Measurements from ENCODE around the gene CENPF.
"Not testable (repeated sequence)": the region's sequence is repeated elsewhere in the genome, so short reads cannot be mapped to it uniquely, and the experiment has no call there.

The CENPF gene

GRCh38 chr1:214664651-214665433 is 61.8 kb downstream of the CENPF start:
- DNase-seq: no peak

DNA sequence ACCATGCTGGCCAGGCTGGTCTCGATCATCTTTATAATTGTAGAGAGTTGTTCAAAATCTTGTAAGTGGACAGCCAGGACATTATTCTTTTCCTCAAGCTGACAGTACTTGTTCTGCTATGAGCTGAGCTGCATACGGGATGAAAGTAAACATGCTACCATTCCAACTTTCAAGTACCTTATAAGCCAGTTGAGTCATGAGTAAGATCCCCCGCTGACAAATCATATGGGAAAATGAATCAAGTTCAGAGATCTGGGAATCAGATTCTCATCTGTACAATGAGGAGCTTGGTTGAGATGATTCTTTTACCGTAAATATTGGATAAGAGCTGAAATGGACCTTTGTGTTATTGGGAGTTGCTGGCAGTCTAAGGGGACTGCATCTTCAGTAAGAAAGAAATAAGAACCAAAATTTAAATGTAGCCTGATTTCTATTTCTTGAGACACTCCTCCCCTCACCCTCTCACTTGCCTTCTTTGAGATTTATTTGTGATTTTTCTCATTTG is 62.7 kb downstream of the CENPF start:
- DNase-seq: no peak

- DNase-seq: no peak
Measured at GRCh38 chr1:214666674-214667073, 63.7 kb downstream of the CENPF start.

- no peak for DNase-seq
Measured at GRCh38 chr1:214670098-214670497, 67.1 kb downstream of the CENPF start.

- DNase-seq: not testable (repeated sequence)
Measured at GRCh38 chr1:214673029-214673428, 70.0 kb downstream of the CENPF start.

- DNase-seq: no peak
Measured at GRCh38 chr1:214673576-214673975, 70.6 kb downstream of the CENPF start.

GRCh38 chr1:214675524-214675923 is 72.5 kb downstream of the CENPF start:
- not testable (repeated sequence) for DNase-seq

- no peak for DNase-seq
Measured at GRCh38 chr1:214676747-214677146, 73.8 kb downstream of the CENPF start.

DNA sequence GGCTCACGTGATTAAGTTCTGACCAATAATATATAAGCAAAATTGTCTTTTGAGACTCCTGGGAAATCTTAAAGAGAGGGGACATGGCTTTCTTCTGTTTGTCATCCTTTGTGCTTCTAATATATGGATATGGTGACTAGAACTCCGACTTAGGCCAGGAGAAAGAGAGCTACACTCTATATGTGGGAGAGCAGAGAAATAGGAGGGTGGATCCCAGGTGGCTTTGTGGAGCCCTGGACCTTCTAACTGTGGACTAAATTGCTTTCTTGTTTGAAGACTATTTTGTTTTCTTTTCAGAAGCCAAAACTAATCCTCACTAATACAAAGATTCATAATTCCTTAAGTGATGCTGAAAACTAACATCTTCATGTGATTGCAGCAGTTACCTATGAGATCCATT is 75.0 kb downstream of the CENPF start:
- DNase-seq: no peak

DNA sequence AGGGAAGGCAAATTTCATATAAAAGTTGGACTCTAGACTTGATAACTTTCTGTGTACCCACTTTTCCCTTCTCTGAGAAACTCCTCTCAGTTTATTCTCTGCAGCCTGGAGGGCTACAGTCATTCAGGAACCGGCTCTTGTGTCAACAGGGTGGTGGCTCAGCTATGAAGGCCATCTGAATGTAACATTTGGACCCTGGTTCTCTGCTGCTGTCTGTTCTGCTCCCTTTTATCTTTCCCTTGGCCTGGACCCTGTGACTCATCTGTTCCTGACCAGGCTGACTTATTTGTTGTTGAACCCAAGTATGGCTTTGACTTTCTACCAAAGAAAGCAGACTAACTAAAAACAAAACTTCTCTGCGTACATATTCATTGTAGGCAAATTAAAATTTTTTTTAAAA is 75.4 kb downstream of the CENPF start:
- DNase-seq: no peak

DNA sequence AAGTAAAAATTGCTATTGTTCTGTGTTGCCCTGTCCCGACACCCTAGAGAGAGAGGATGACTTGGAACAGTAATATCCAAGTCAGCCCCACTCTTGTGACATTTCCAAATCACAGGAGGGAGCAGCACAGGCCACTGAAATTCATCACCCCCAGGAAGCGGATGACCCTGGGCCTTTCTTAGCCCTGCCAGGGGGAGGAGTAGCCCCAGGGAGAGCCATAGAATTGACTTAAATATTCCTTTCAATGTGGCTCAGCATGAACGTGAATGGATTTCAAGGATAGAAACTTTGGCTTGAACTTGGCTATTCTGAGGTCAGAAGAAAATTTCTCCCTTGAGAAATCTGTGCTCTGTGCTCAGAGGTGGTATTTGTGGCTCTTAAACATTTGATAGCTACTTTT is 80.6 kb downstream of the CENPF start:
- no peak for DNase-seq

DNA sequence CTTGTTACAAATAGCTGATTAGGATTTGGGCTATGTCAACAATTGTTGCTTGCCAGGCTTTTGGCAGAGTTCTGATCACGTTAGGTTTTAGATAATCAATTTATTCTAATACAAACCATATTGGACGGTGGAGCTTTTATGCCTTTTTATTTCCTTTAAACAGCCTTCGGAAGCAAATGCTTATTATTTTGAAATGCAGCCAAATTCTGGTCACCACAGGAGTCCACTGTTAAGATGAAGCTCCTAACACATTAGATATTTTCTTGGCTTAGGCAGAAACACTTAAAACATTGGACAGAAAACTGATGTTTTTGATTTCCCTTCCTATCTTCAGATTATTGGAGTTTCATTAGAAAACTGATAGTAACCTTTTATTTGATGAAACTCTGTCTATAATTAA is 82.9 kb downstream of the CENPF start:
- DNase-seq: no peak

- no peak for DNase-seq
Measured at GRCh38 chr1:214686497-214686896, 83.5 kb downstream of the CENPF start.

DNA sequence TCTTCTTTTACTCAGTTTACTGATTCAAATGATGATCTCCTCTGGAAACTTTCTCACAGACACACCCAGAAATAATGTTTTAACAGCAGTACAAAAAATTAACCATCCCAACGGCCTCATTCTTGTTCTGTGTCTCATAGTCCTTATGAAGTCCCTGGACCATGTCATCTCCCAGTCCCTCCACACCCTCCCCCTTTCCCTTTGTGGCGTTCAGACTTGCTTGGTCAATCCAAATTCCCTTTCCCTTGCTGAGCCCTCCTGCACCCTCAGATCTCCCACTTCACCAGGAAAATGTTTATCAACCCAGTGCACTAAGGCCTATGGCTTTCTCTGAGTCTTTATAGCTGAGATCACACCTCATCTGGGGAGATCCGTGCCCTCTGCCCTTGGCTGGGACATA is 85.9 kb downstream of the CENPF start:
- DNase-seq: no peak

GRCh38 chr1:214694769-214695168 is 91.8 kb downstream of the CENPF start:
- no peak for DNase-seq

- no peak for DNase-seq
Measured at GRCh38 chr1:214698559-214698958, 95.6 kb downstream of the CENPF start.

DNA sequence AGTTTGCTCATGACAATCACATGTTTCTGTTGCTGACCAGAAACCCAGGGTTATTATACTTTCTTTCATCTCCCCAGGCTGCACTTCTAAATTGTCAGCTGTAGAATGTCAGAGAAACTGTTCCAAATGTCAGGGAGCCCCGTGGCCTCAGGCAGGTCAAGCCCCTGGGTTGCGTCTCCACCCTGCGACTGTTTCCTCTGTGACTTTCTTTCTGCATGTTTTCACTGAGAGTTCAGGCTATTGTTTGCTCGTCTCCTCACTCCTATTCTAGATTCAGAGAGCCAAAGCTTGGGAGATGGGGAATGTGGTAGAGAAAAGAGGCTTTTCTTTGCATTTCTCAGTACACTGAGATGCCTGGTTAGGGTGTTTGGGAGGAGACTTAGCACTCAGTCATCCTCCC is 97.4 kb downstream of the CENPF start:
- DNase-seq: no peak

- no peak for DNase-seq
Measured at GRCh38 chr1:214702556-214702955, 99.6 kb downstream of the CENPF start.

DNA sequence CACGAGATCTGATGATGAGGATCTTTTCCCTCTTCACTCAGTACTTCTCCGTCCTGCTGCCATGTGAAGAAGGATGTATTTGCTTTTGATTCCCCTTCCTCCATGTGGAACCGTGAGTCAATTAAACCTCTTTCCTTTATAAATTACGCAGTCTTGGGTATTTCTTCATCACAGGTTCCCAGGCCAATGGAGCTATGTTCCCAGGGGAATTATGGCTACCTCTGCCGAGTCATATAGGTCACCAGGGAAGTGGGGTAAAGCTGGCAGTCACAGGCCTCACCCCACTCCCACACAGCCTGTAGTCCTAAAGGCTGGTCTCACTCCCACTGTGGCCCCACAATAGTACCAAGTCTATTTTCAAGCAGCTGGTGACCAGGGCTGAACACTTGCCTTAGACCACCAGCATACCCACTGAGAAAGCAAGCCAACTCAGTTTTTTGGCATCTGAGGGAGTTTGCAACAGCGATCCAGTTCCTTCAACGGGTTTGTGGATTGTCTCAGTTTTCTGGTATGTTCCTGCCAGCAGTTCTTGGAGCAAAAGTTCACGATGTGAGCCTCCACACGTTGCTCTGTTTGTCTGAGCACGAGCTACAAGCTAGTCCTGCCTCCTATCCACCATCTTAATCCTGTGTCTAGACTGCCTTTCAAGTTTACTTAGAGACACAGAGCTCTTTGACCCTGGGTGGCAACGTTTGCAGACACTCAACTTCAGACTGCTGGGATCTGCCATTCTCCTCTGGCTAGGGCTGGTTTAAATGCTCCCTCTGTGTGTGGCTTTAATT is 104.5 kb downstream of the CENPF start:
- no peak for DNase-seq

DNA sequence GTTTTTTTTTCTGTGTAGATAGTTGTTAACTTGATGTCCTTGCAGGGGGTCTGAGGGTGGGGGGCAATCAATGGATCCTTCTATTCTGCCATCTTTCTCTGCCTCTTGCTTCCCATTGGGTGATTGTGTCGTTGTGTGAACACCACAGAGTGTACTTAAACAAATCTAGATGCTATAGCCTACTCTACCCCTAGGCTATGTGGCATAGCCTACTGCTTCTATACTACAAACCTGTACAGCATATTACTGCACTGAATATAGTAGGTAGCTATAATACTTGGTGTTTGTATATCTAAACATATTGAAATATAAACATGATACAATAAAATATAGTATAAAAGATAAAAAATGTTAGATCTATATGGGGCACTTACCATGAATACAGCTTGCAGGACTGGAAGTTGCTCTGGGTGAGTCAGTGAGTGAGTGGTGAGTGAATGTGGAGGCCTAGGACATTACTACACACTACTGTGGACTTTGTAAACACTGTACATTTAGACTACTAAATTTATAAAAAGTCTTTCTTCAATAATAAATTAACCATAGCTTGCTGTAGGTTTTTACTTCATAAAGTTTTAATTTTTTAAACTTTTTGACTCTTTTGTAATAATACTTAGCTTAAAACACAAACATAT is 105.4 kb downstream of the CENPF start:
- no peak for DNase-seq

DNA sequence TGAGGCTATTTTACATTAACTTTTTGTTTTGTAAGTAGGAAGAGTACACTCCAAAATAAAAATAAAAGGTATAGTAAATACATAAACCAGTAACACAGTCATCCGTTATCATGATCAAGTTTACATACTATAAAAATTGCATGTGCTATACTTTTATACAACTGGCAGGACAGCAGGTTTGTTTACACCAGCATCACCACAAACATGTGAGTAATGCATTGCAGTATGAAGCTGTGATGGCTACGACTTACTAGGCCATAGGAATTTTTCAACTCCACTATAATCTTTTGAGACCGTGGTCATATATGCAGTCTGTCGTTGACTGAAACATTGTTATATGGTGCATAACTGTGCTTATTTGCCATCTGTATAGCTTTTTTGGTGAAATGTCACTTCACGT is 106.2 kb downstream of the CENPF start:
- no peak for DNase-seq

DNA sequence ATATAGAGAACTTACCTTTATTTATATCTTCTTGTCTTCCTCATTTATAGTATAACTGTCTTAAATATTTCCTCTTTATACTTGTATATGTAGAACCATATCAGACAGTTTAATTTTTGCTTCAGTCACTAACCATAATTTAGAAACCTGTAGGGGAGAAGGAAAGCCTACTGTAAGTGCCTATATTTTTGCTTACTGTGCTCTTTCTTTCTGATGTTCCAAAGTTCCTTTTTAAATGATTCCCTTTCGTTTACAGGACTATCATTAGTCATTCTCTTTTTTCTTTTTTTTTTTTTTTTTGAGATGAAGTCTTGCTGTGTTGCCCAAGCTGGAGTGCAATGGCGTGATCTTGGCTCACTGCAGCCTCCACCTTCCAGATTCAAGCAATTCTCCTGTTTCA is 109.7 kb downstream of the CENPF start:
- no peak for DNase-seq
